ENCODE results near the gene PRR19. TPM values are rescaled to one million over a fixed set of nuclear protein-coding genes. Genes with fewer than 3 reads are reported as not detected.
"Not testable (repeated sequence)": the region's sequence is repeated elsewhere in the genome, so short reads cannot be mapped to it uniquely, and the experiment has no call there.

PRR19 gene
- 1.8 and 2.9 TPM in 2 replicates for total RNA-seq (2014; rRNA removed; shearing (Covaris generic))

GRCh38 chr19:42301646-42302203 is at the start of gene PRR19:
TSS of gene PRR19 (plus strand) at chr19:42302132. CDS start at chr19:42309585, 7,453 bp downstream.
- DNase-seq (ENCODE audit: low read depth): no peak

GRCh38 chr19:42252365-42253244 is 49.3 kb upstream of the PRR19 start:
- peak; percentile 54 for DNase-seq (ENCODE audit: low read depth)

GRCh38 chr19:42253245-42254088 is 48.5 kb upstream of the PRR19 start:
- DNase-seq (ENCODE audit: low read depth): peak; percentile 50

GRCh38 chr19:42254089-42254849 is 47.7 kb upstream of the PRR19 start:
- DNase-seq (ENCODE audit: low read depth): peak; percentile 61

- DNase-seq (ENCODE audit: low read depth): peak; percentile 91
Measured at GRCh38 chr19:42254850-42255765, 46.8 kb upstream of the PRR19 start, which contains the start of gene ERF. TSS of gene ERF (minus strand) at chr19:42255128. CDS start at chr19:42254999, 129 bp downstream.

GRCh38 chr19:42255766-42256745 is 45.9 kb upstream of the PRR19 start:
- DNase-seq (ENCODE audit: low read depth): peak; percentile 67

GRCh38 chr19:42257842-42258241 is 44.1 kb upstream of the PRR19 start:
- not testable (repeated sequence) for DNase-seq (ENCODE audit: low read depth)

- DNase-seq (ENCODE audit: low read depth): no peak
Measured at GRCh38 chr19:42261763-42262162, 40.2 kb upstream of the PRR19 start.

GRCh38 chr19:42266105-42266504 is 35.8 kb upstream of the PRR19 start:
- DNase-seq (ENCODE audit: low read depth): not testable (repeated sequence)

GRCh38 chr19:42266928-42267603 is 34.9 kb upstream of the PRR19 start:
- not testable (repeated sequence) for DNase-seq (ENCODE audit: low read depth)

GRCh38 chr19:42267644-42268141 is 34.2 kb upstream of the PRR19 start:
- DNase-seq (ENCODE audit: low read depth): no peak

- DNase-seq (ENCODE audit: low read depth): peak; percentile 99
Measured at GRCh38 chr19:42268142-42268703, 33.7 kb upstream of the PRR19 start.

- DNase-seq (ENCODE audit: low read depth): peak; percentile 100
Measured at GRCh38 chr19:42268704-42269477, 33.0 kb upstream of the PRR19 start, which contains the start of gene CIC. TSS of gene CIC (plus strand) at chr19:42269252. CDS start at chr19:42271784, 2,532 bp downstream.

GRCh38 chr19:42269478-42270345 is 32.2 kb upstream of the PRR19 start:
- no peak for DNase-seq (ENCODE audit: low read depth)

GRCh38 chr19:42270346-42271044 is 31.4 kb upstream of the PRR19 start:
- DNase-seq (ENCODE audit: low read depth): peak; percentile 79
